Measurements from ENCODE around the gene COL10A1.
"Not testable (repeated sequence)": the region's sequence is repeated elsewhere in the genome, so short reads cannot be mapped to it uniquely, and the experiment has no call there.

The COL10A1 gene

DNA sequence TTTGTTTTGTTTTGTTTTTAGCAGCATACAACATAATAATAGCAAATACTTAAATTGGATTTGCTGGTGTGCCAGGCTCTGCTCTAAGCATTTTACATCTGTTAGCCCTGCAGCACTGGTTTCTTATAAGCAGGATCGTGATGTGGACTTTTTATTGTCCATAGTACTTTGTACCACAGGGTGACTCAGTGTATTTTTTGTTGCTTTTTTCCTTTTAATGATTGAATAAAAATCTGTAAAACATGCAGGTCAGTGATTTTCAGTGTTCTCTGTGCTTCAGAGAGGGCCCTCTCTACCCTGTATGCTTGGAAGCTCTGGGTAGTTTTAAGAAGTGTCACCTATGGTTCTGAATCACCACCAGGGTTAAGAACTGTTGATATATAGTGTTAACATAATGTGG is 21.3 kb downstream of the COL10A1 start:
- Mint-ChIP-seq H3K4me1 (peaks cover 67% of the 10 kb centered on the region), H3K4me3 (peak overlapping the region; percentile 24), H3K36me3 (peaks cover 8% of the 10 kb centered on the region), H3K9me3 (no peaks in the 10 kb centered on the region), H3K27ac (no peak overlapping the region), H3K27me3 (no peaks in the 10 kb centered on the region)

DNA sequence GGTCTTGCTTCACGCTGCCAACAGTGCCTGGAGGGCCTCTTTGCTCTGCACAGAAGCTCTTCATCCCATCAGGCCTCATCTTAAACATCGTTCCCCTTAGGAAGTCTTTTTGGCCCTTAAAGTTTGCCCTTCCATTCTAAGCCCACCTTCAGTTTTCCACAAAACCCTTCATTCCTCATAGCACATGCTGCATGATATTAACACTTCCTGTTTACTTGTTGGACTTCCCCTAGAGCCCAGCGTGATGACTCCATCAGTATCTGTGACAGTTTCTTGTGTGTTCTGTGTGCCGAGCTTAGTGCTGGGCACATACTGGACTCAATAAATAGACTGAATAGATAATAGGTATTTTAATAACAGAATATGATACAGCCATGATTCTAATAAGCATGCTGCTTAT is 23.1 kb downstream of the COL10A1 start:
- Mint-ChIP-seq H3K36me3 (no peaks in the 10 kb centered on the region), H3K4me1 (peaks cover 72% of the 10 kb centered on the region), H3K9me3 (no peaks in the 10 kb centered on the region), H3K4me3 (peak overlapping the region; percentile 24), H3K27me3 (no peaks in the 10 kb centered on the region), H3K27ac (no peak overlapping the region)

DNA sequence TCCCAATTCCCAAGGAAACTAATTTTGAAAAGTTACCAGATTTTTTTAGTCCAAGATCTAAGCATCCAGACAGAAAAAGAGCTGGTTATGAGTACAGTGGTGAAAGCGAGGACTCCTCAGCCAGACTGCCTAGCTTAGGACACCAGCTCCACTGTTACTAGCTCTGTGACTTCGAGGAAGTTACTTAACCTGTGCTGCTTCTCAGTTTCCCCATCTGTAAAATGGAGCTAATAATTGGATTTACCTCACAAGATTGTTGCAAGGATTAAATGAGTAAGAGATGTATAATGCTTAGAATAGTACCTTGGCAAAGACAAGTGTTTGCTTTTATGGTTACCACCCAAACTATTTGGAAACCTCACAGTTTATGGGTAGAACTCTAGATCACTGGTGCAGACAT is 24.1 kb downstream of the COL10A1 start:
- H3K27ac Mint-ChIP-seq, result peak overlapping the region; percentile 81
- no peaks in the 10 kb centered on the region for H3K27me3 Mint-ChIP-seq
- peaks cover 72% of the 10 kb centered on the region for H3K4me1 Mint-ChIP-seq

DNA sequence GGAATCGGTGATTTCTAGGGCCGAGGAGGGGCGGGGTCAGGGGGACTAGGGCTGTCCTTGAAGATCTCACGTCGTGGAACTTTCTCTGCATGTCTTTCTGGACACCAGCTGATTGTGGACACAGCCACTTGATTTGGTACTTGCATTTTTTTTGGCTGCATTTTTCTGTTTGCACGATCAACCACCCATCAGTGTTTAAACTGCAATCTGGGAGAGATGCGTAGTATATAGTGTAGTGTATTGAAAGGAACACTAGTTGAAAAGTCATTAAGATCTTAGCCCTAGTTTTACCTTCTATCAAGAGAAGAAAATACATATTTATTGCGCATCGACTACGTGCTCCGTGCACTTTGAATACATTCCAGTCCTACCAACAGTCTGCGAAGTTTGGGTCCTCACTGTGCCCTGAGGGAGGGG is 24.6 kb downstream of the COL10A1 start:
- no peaks in the 10 kb centered on the region for H3K9me3 Mint-ChIP-seq
- H3K36me3 Mint-ChIP-seq, result no peaks in the 10 kb centered on the region
- no peaks in the 10 kb centered on the region for H3K27me3 Mint-ChIP-seq
- H3K27ac Mint-ChIP-seq, result peak overlapping the region; percentile 81
- peak overlapping the region; percentile 95 for H3K4me3 Mint-ChIP-seq
- H3K4me1 Mint-ChIP-seq, result peaks cover 68% of the 10 kb centered on the region

More for the DNA sequence above, 24.1 kb downstream of the COL10A1 start:
- no peaks in the 10 kb centered on the region for H3K36me3 Mint-ChIP-seq
- H3K4me3 Mint-ChIP-seq, result peak overlapping the region; percentile 95
- H3K9me3 Mint-ChIP-seq, result no peaks in the 10 kb centered on the region

DNA sequence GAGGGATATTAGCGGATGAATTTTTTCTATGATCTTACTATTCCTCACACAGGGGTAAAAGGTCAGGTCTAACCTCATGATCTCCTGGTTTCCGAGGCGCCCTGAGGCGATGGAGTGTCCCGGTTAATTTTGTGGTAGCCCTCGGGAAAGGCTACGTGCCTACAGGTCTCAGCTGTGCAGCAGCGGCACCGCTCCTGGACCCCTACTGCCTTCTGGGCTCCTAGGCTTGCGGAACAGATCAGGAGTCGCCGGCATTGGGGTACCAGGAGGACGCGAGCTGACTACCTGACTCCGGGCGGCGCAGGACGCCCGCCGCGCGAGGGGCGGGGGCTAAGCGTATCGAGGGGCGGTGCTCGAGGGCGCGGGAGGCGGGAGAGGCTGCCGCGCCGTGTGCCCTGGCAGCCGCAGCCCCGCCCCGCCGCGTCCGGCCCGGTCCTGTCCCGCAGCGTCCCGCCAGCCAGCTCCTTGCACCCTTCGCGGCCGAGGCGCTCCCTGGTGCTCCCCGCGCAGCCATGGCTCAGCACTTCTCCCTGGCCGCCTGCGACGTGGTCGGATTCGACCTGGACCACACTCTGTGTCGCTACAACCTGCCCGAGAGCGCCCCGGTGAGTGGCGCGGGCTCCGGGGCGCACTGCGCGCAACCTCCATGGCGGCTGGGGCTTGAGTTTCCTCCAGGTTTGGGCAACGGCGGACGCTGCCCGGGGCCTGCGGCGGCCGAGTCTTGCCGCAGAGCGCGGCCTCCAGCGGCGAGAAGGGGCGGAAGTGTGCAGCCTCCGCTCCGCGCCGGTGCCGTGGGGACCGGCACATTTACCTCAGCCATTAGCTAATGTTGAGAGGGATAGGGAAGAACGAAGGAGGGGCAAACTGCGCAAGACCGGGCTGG is 25.3 kb downstream of the COL10A1 start, which contains the start of gene NT5DC1:
NT5DC1 (plus strand) TSS at position 435 of the 883 bp plus-strand sequence; CDS start at position 513, 78 bp downstream.
- Mint-ChIP-seq H3K9me3 (no peaks in the 10 kb centered on the region), H3K4me1 (peaks cover 62% of the 10 kb centered on the region), H3K27me3 (no peaks in the 10 kb centered on the region), H3K36me3 (no peaks in the 10 kb centered on the region), H3K27ac (peak within 1 kb of the TSS; percentile 81), H3K4me3 (peak within 1 kb of the TSS; percentile 95)

DNA sequence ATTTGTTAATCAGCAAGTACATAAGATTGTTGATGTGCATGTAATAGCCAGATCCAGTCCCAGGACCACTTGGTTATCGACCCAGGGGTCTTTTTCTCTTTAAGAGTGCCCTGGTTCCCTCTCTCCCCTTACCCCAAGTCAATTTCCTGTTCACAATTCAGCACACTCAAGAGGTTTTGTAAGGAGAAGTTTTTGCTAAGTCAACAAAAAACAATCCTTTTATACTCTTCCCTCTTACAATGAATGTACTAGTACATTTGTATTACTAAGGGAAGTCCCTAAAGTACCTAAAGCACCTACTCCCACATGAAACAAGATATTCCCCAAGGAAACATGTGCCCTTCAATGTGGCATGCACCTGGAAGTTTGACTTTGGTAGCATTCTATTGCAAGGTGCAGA is 26.9 kb downstream of the COL10A1 start:
- Mint-ChIP-seq H3K4me3 (no peak overlapping the region), H3K9me3 (no peaks in the 10 kb centered on the region), H3K36me3 (no peaks in the 10 kb centered on the region), H3K4me1 (peaks cover 45% of the 10 kb centered on the region), H3K27ac (no peak overlapping the region), H3K27me3 (no peaks in the 10 kb centered on the region)

DNA sequence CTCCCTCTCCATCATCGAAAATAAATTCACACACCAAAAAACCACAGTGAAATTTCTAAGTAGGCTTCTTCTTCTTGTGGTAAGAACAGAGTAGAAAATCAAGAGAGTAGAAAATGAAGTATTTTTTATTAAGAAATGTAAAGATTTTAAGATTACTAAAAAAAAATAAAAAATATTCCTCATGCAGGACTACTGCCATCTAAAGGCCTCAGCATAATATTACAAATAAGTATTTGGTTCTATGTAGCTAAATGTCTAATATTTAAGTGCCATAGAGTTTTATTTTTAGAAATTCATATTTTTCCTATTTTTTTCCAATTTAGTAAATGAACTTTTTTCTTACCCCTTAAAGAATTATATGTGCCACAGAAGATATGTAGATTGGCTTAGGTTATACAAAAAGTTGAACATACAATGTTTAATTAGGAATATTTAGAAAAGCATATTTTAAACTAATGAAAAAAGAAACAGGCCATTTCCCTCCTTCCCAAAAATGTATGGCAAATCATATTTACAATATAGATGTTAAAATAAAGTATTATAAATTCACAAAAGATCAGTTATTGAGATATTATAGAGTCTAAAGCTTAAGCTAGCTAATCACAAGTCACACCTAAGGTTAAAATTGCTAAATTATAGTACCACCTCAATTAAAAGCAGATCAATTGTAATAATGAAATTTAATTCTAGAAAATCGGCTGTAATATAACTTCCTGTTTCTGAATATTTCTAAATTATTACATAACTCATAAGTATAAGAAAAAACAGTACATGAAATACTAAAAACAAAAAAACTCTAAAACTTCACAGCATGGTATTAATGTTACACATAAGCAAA is 28.7 kb downstream of the COL10A1 start:
- H3K36me3 Mint-ChIP-seq, result no peaks in the 10 kb centered on the region
- no peaks in the 10 kb centered on the region for H3K27me3 Mint-ChIP-seq
- H3K4me3 Mint-ChIP-seq, result no peak overlapping the region
- peaks cover 27% of the 10 kb centered on the region for H3K4me1 Mint-ChIP-seq
- no peaks in the 10 kb centered on the region for H3K9me3 Mint-ChIP-seq
- H3K27ac Mint-ChIP-seq, result no peak overlapping the region

DNA sequence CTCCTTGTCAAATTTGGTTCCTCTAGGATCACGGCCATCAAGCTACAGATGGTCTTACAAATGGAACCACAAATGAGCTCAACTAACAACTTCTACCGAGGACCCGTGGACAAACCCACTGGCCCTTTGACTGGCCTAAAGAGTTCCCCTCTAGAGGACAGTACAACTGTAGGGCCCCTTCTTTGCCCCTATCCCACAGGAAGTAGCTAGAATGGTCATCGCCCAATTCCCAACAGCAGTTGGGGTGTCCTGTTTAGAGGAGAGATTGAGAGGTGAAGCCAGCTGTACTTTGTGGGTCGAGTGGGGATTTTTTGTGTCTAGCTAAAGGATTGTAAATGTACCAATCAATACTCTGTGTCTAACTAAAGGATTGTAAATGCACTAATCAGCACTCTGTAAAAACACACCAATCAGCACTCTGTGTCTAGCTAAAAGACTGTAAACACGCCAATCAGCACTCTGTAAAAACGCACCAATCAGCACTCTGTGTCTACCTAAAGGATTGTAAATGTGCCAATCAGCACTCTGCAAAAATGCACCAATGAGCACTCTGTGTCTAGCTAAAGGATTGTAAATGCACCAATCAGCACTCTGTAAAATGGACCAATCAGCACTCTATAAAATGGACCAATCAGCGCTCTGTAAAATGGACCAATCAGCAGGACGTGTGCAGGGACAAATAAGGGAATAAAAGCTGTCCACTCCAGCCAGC is 29.7 kb downstream of the COL10A1 start:
- peaks cover 17% of the 10 kb centered on the region for H3K4me1 Mint-ChIP-seq
- not testable (repeated sequence) for H3K36me3 Mint-ChIP-seq, H3K27me3 Mint-ChIP-seq, H3K4me3 Mint-ChIP-seq, H3K27ac Mint-ChIP-seq, H3K9me3 Mint-ChIP-seq

DNA sequence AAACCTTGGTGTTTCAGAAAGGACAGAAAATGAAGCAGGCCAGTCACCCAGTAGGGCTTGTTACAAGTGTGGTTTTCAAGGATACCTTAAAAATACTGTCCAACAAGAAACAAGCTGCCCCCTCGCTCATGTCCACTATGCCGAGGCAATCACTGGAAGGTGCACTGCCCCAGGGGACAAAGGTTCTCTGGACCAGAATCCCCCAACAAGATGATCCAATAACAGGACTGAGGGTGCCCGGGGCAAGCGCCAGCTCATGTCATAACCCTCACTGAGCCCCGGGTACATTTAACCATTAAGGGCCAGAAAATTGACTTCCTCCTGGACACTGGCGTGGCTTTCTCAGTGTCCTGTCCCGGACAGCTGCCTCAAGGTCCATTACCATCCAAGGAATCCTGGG is 31.9 kb downstream of the COL10A1 start:
- H3K4me1 Mint-ChIP-seq, result no peaks in the 10 kb centered on the region
- no peak overlapping the region for H3K4me3 Mint-ChIP-seq
- no peak overlapping the region for H3K27ac Mint-ChIP-seq
- no peaks in the 10 kb centered on the region for H3K36me3 Mint-ChIP-seq
- H3K9me3 Mint-ChIP-seq, result no peaks in the 10 kb centered on the region
- no peaks in the 10 kb centered on the region for H3K27me3 Mint-ChIP-seq

DNA sequence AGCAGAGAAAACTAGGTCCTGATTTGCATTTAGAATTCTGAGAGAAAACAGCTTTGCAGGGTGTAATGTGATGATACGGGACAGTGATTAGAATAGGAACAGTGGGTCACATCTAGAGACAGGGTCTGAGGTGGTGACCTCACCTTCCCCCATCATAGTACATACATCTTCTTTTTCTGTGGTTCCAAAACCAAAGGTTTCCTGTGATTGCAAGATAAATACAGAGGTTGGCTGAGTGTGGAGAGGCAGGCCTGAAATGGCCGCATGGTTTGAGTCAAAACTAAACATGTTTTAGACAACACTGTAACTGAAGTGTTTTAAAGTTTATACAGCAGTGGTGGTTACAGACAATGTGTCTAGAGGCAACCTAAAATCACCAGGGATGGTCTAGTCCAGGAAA is 35.7 kb downstream of the COL10A1 start:
- no peak overlapping the region for H3K4me3 Mint-ChIP-seq
- no peaks in the 10 kb centered on the region for H3K9me3 Mint-ChIP-seq
- no peaks in the 10 kb centered on the region for H3K27me3 Mint-ChIP-seq
- H3K36me3 Mint-ChIP-seq, result no peaks in the 10 kb centered on the region
- H3K27ac Mint-ChIP-seq, result no peak overlapping the region
- no peaks in the 10 kb centered on the region for H3K4me1 Mint-ChIP-seq

DNA sequence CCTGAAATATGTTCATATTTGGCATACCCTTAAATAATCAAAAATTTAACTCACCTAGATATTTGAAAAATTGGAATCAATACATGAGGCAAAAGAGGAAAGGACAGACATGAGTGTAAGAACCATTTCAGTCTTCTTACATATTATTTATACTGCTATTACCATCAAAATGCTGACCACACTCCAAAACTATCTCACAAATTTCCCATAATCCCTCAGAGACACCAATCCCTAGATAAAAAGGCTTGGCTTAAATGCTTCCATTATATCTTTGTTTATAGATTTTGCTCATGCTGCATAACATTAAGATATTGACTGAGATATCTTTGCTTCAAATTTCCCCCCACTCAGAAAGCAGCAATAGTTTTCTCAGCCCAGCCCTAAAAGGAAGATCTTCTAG is 37.0 kb downstream of the COL10A1 start:
- no peaks in the 10 kb centered on the region for H3K36me3 Mint-ChIP-seq
- H3K4me3 Mint-ChIP-seq, result no peak overlapping the region
- no peak overlapping the region for H3K27ac Mint-ChIP-seq
- no peaks in the 10 kb centered on the region for H3K4me1 Mint-ChIP-seq
- H3K27me3 Mint-ChIP-seq, result no peaks in the 10 kb centered on the region
- no peaks in the 10 kb centered on the region for H3K9me3 Mint-ChIP-seq

DNA sequence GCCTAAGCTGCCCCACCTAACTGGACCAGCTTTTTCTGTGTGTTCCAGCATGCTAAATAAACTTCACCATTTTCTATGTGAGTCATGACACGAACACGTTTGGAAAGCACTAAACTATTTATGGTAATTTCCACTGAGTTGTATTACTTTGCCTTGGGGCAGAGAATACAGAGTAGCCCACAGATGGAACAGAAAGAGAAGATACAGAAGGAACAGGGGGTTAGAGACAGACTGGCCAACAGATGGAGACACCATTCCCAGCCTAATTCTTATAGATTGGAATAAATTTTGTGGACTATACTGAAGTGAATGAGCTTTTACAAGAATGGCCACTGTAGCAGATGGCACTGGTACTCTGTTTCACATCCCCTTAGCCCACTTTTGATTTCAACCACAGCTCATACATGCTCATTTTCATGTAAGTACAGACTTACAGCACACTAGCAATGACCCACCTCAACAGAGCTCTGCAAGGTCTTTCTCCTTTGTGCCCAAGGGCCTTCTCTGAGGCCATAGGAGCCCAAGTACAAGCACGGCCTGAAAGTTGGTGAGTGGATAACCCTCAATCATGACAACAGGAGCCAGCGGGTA is 38.4 kb downstream of the COL10A1 start:
- Mint-ChIP-seq H3K36me3 (no peaks in the 10 kb centered on the region), H3K4me1 (no peaks in the 10 kb centered on the region), H3K4me3 (no peak overlapping the region), H3K9me3 (no peaks in the 10 kb centered on the region), H3K27ac (no peak overlapping the region), H3K27me3 (peaks cover 5% of the 10 kb centered on the region)

DNA sequence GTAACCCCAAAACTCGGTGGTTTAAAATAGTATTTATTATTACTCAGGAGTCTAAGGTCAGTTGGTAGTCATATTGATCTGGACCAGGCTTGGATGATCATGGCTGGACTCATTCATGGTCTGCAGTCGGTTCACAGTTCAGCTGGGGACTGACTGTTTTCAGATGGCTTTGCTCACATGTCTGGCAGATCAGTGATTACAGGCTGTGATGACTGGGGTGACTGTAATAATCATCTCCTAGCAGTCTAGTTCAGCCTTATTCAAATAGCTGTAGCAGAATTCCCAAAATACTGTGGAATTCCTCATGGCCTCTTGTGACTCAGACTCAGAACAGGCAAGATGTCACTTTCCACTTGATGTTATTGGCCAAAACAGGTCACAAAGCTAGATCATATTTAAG is 41.6 kb downstream of the COL10A1 start:
- no peaks in the 10 kb centered on the region for H3K4me1 Mint-ChIP-seq
- H3K27me3 Mint-ChIP-seq, result peaks cover 11% of the 10 kb centered on the region
- H3K9me3 Mint-ChIP-seq, result no peaks in the 10 kb centered on the region
- H3K27ac Mint-ChIP-seq, result no peak overlapping the region
- H3K36me3 Mint-ChIP-seq, result no peaks in the 10 kb centered on the region
- H3K4me3 Mint-ChIP-seq, result no peak overlapping the region

DNA sequence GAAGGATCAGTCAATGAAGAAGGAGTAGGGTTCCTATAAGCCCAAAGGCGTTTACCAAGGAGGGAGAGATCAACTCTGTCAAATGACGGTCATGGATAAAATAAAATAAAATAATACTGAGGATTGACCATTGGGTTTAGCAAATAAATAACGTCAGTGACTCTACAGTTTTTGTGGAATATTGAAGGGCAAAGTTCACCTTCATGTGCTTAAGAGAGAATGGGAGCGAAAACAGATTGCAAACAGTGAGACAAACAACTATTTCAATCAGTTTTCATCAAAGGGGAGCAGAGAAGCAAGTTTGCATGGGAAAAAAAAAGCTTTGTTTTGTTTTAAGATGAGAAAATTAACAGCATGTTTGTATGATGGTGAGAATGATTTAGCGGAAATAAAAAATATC is 42.9 kb downstream of the COL10A1 start:
- Mint-ChIP-seq H3K9me3 (no peaks in the 10 kb centered on the region), H3K4me1 (no peaks in the 10 kb centered on the region), H3K4me3 (no peak overlapping the region), H3K27me3 (peaks cover 11% of the 10 kb centered on the region), H3K27ac (no peak overlapping the region), H3K36me3 (no peaks in the 10 kb centered on the region)

DNA sequence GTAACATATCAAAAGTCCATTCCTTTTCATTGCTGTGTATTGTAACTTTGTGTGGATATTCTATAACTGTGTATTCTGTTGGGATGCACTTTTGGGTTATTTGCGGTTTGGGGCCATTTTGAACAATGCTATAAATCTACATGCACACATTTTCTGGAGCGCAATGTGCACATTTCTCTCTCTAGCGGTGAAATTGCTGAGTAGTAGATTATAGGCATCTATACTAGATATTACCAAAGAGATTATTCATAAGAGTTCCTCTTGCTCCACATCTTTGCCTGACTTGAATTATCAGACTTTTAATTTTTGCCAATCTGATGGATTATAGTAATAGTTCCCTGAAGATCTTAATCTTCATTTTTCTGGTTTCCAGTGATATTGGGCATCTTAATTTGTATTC is 47.0 kb downstream of the COL10A1 start:
- H3K27me3 Mint-ChIP-seq, result peaks cover 16% of the 10 kb centered on the region
- H3K27ac Mint-ChIP-seq, result no peak overlapping the region
- no peaks in the 10 kb centered on the region for H3K4me1 Mint-ChIP-seq
- H3K4me3 Mint-ChIP-seq, result no peak overlapping the region
- no peaks in the 10 kb centered on the region for H3K9me3 Mint-ChIP-seq
- no peaks in the 10 kb centered on the region for H3K36me3 Mint-ChIP-seq

Measured in activated naive CD4-positive, alpha-beta T cell treated with anti-CD3 and anti-CD28 coated beads, Interleukin-2, amount 50 U/mL, for 24 hours (primary cell).